ENCODE measurements around the gene UROC1.
"Not testable (repeated sequence)": the region's sequence is repeated elsewhere in the genome, so short reads cannot be mapped to it uniquely, and the experiment has no call there.

Gene UROC1

GRCh38 chr3:126546549-126547239 is 29.1 kb upstream of the UROC1 start:
- DNase-seq = no peak

GRCh38 chr3:126546013-126546412 is 28.4 kb upstream of the UROC1 start:
- no peak for DNase-seq

- DNase-seq = no peak
These were observed 28.0 kb upstream of the UROC1 start for GRCh38 chr3:126545544-126545943.

GRCh38 chr3:126544596-126545281 is 27.2 kb upstream of the UROC1 start:
- no peak for DNase-seq

GRCh38 chr3:126543457-126544061 is 26.0 kb upstream of the UROC1 start:
- DNase-seq = no peak

- DNase-seq = no peak
These were observed 25.0 kb upstream of the UROC1 start for GRCh38 chr3:126542340-126543241.

- no peak for DNase-seq
These were observed 24.2 kb upstream of the UROC1 start for GRCh38 chr3:126541628-126542339.

- no peak for DNase-seq
These were observed 23.5 kb upstream of the UROC1 start for GRCh38 chr3:126540951-126541627.

- DNase-seq = no peak
These were observed 22.8 kb upstream of the UROC1 start for GRCh38 chr3:126540342-126540849.

GRCh38 chr3:126539558-126540250 is 22.1 kb upstream of the UROC1 start:
- DNase-seq = no peak

- no peak for DNase-seq
These were observed 21.4 kb upstream of the UROC1 start for GRCh38 chr3:126538966-126539365.

- no peak for DNase-seq
These were observed 20.7 kb upstream of the UROC1 start for GRCh38 chr3:126538316-126538715.

- DNase-seq = no peak
These were observed 20.2 kb upstream of the UROC1 start for GRCh38 chr3:126537730-126538281.

- no peak for DNase-seq
These were observed 19.6 kb upstream of the UROC1 start for GRCh38 chr3:126537116-126537729.

GRCh38 chr3:126536126-126536525 is 18.6 kb upstream of the UROC1 start:
- DNase-seq = no peak

- DNase-seq = no peak
These were observed 18.1 kb upstream of the UROC1 start for GRCh38 chr3:126535636-126536035.

GRCh38 chr3:126534716-126535115 is 17.1 kb upstream of the UROC1 start:
- not testable (repeated sequence) for DNase-seq

- no peak for DNase-seq
These were observed 15.9 kb upstream of the UROC1 start for GRCh38 chr3:126533506-126533905.

GRCh38 chr3:126531051-126531330 is 13.4 kb upstream of the UROC1 start:
- no peak for DNase-seq

Data from NCI-H526 treated with DMSO at 0.1 percent for 48 hours (cell line).